Heart right ventricle (tissue), 16 donors: ENCODE data around the gene RCC2. TPM values are rescaled to one million over a fixed set of nuclear protein-coding genes. Genes with fewer than 3 reads are reported as not detected.

Source experiments
- ATAC-seq, 8 donors: fragments of 200-7000 bp; cut with Tn5 transposase; one replicate each; pipeline ENCODE4 v1.9.1; 2020; ENCODE audit warnings: mild to moderate bottlenecking in 8 of 8, moderate library complexity in 8 of 8, moderate number of reproducible peaks in 1 of 8
- DNase-seq, 2 donors: peaks; one replicate each; pipeline ENCODE4 v3.0.0-alpha.2; 2020
- H3K27ac ChIP-seq, 10 donors: fragments of 200-600 bp; sonication (generic) in 2 of 10; one replicate each; pipeline versions ENCODE4 v1.5.0 to v1.8.0; 2020 to 2022; ENCODE audit warnings: mild to moderate bottlenecking in 3 of 10
- H3K27me3 ChIP-seq, 7 donors: fragments of 200-600 bp; one replicate each; pipeline ENCODE4 v1.8.0; 2021 to 2022; ENCODE audit warnings: mild to moderate bottlenecking in 2 of 7
- H3K36me3 ChIP-seq, 9 donors: fragments of 200-600 bp; sonication (generic) in 1 of 9; one replicate each; pipeline versions ENCODE4 v1.5.0 to v1.8.0; 2020 to 2022; ENCODE audit warnings: mild to moderate bottlenecking in 2 of 9
- H3K4me1 ChIP-seq, 9 donors: fragments of 200-600 bp; sonication (generic) in 1 of 9; one replicate each; pipeline versions ENCODE4 v1.5.0 to v1.8.0; 2020 to 2022; ENCODE audit warnings: mild to moderate bottlenecking in 4 of 9
- H3K4me3 ChIP-seq, 10 donors: fragments of 200-600 bp; sonication (generic) in 2 of 10; one replicate each; pipeline versions ENCODE4 v1.5.0 to v1.8.0; 2020 to 2022; ENCODE audit warnings: mild to moderate bottlenecking in 7 of 10, moderate library complexity in 2 of 10
- H3K9me3 ChIP-seq, 11 donors: fragments of 200-600 bp in 10 of 11; sonication (generic) in 2 of 11; one replicate each; pipeline versions ENCODE4 v1.5.0 to v1.8.0; 2013 to 2022; ENCODE audit warnings: mild to moderate bottlenecking in 2 of 11, control low read depth in 1 of 11, moderate library complexity in 1 of 11
- CTCF ChIP-seq, 9 donors: fragments of 200-600 bp; sonication (generic) in 2 of 9; IDR thresholded peaks; one replicate each; pipeline versions ENCODE4 v1.5.0 to v1.8.0; 2021 to 2022; ENCODE audit warnings: antibody characterized with exemption in 9 of 9, mild to moderate bottlenecking in 5 of 9, moderate library complexity in 1 of 9
- WGBS, 2 donors: extraction: QIAGEN DNeasy Blood & Tissue Kit; methylation state at CpG; one replicate each; pipeline ENCODE4 v1.1.7; 2013; ENCODE audit warnings: inconsistent platforms in 1 of 2; 5-methylcytosine and 5-hydroxymethylcytosine counted together
- intact Hi-C, 10 donors: fragments of 100-400 bp; cut with DNase I; formaldehyde crosslinking; loops; one replicate each; pipeline versions ENCODE4 v1.11.1 to v1.14.2; 2022
- polyA plus RNA-seq, 2 donors: library from polyadenylated mRNA; stranded (reverse); fragments of 200-250 nt; gene quantifications; one replicate each; pipeline ENCODE4 v1.2.3, GENCODE V29; 2013
- total RNA-seq, 10 donors: library from RNA; stranded (reverse); fragmentation: NEBNext Ultra II Directional in 3 of 10; extraction: Animal tissue kit (Norgen Biotek cat#: 25700) in 3 of 10; gene quantifications; one replicate each; pipeline versions ENCODE4 v1.2.1 to v1.2.4, GENCODE V29; 2021 to 2023
- donor health status: Arrhythmogenic right ventricular cardiomyopathy.
- donor health status: ischemic (EF 13 %, LVEDD 7.1; RV severe dilation, severe dysfunction).
- donor health status: healthy with polysubstance abuse.
- donor health status: DM: no; HTN: yes; CAD: no.
- donor health status: DM: no; HTN: no; CAD: no.
- donor health status: ischemic (EF 25% LVEDD 6.9; RV normal size, moderate dysfunction).
- donor health status: ischemic (EF 25% LVEDD 5.7; RV mildly dilated, moderate dysfunction).
- donor health status: healthy.
- donor health status: DM: yes; HTN: yes; CAD: no.
- donor health status: Ischemic cardiomyopathy.
- donor health status: ischemic (EF 35%, LVEDD 5.7; RV mildly dilated, moderate dysfunction).
- donor health status: nonischemic (EF 11% LVEDD 7.7; RV severe dilation, severe dysfunction).
- donor health status: DM: yes; HTN: yes; CAD: no.
- donor health status: PGD.
- donor health status: ischemic (EF 29% LVEDD 5.4; RV normal size, mild dysfunction).
- donor health status: nonischemic (EF 23%, LVEDD 6.1; RV moderate dilation, normal function).

The RCC2 gene
- total and polyA plus RNA-seq, 12 donors: 9.0 to 25.3 (median 11.4) TPM

GRCh38 chr1:17371896-17372295, 67.6 kb downstream of the RCC2 start, which contains the start of gene PADI6:
Gene PADI6 (plus strand): TSS chr1:17372196. CDS start chr1:17372246, 50 bp downstream.
- DNase-seq: no peak
- Histone ChIP-seq H3K9me3 (no peaks in the 10 kb centered on the region), H3K27me3 (peaks cover 0 to 64% (median 34%) of the 10 kb centered on the region in 7 donors), H3K36me3 (no peaks in the 10 kb centered on the region), H3K4me3 (no peak within 1 kb of the TSS), H3K4me1 (no peaks in the 10 kb centered on the region), H3K27ac (no peak within 1 kb of the TSS)
- WGBS, 2 donors: 57 to 64% methylated on average over 7 of the region's 7 CpGs
- intact Hi-C loops: no loop called here
- ATAC-seq: no peak
- no peak for TF ChIP-seq CTCF (IDR thresholded peaks at IDR 0.05)

DNA sequence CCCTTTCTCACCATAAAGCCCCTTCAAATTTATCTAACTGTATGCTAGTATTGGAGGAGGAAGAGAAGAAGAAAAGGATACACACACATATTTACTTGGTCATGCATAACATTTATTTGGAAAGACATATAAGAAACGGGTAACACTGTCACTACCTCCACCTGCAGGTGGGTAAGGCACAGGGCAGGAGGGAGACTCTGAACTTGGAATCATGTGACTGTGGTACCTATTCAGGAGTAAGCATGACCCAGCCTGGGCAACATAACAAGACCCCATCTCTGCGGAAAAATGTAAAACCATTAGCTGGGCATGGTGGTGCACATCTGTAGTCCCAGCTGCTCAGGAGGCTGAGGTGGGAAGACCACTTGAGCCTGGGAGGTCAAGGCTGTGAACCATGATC, 68.9 kb downstream of the RCC2 start:
- WGBS, 2 donors: 54% methylated on average over 2 of the region's 2 CpGs
- Histone ChIP-seq H3K4me1 (peaks cover 0 to 2% (median 0%) of the 10 kb centered on the region in 9 donors), H3K27me3 (peaks cover 0 to 73% (median 43%) of the 10 kb centered on the region in 7 donors), H3K9me3 (no peaks in the 10 kb centered on the region), H3K36me3 (no peaks in the 10 kb centered on the region), H3K27ac (no peak overlapping the region), H3K4me3 (no peak overlapping the region)
- TF ChIP-seq CTCF (IDR thresholded peaks at IDR 0.05): peak in 1 of 9 donors; percentile 7
- ATAC-seq (no peak), DNase-seq (no peak)
- intact Hi-C loops: no loop called here

GRCh38 chr1:17369466-17369865, 70.0 kb downstream of the RCC2 start:
- peaks cover 0 to 77% (median 47%) of the 10 kb centered on the region in 7 donors for H3K27me3 ChIP-seq
- ATAC-seq: no peak
- no peak overlapping the region for H3K27ac ChIP-seq
- H3K9me3 ChIP-seq: peaks cover 0 to 6% (median 0%) of the 10 kb centered on the region in 11 donors
- WGBS, 2 donors: 55 to 60% methylated on average over 9 of the region's 9 CpGs
- peaks cover 0 to 10% (median 0%) of the 10 kb centered on the region in 9 donors for H3K4me1 ChIP-seq
- intact Hi-C loops: no loop called here
- no peak for DNase-seq
- H3K4me3 ChIP-seq: no peak overlapping the region
- no peaks in the 10 kb centered on the region for H3K36me3 ChIP-seq
- TF ChIP-seq CTCF (IDR thresholded peaks at IDR 0.05): no peak

- no peak for TF ChIP-seq CTCF (IDR thresholded peaks at IDR 0.05)
- Histone ChIP-seq H3K9me3 (peaks cover 0 to 11% (median 0%) of the 10 kb centered on the region in 11 donors), H3K27me3 (peaks cover 0 to 67% (median 30%) of the 10 kb centered on the region in 7 donors), H3K36me3 (no peaks in the 10 kb centered on the region), H3K27ac (no peak overlapping the region), H3K4me3 (no peak overlapping the region), H3K4me1 (peaks cover 0 to 10% (median 0%) of the 10 kb centered on the region in 9 donors)
- intact Hi-C loops: no loop called here
- no peak for DNase-seq
- 65 to 77% methylated on average over 3 of the region's 3 CpGs for WGBS, 2 donors
- no peak for ATAC-seq
Measured at GRCh38 chr1:17365293-17365692, 74.2 kb downstream of the RCC2 start.
